Panc1 (cell line): ENCODE results near the gene ORC4. TPM values are rescaled to one million over a fixed set of nuclear protein-coding genes. Genes with fewer than 3 reads are reported as not detected.

Source experiments
- ATAC-seq: fragments of 200-7000 bp; cut with Tn5 transposase; 2 replicates; pipeline ENCODE4 v1.9.1; 2020; ENCODE audit warnings: mild to moderate bottlenecking, moderate library complexity
- BruUV-seq: library from RNA; stranded (reverse); fragments of 400-500 nt; replicated peaks from 2 replicates; lab custom pipeline; 2021; lab: Mats Ljungman, UMichigan
- CTCF ChIA-PET: fragments of 300-600 bp; sonication (Branson Sonifier 250); formaldehyde crosslinking; loops from one replicate; lab custom pipeline; 2022; ENCODE audit warnings: antibody characterized with exemption; lab: Charles Lee
- POLR2A ChIA-PET: fragments of 300-600 bp; sonication (Branson Sonifier 250); formaldehyde crosslinking; loops from one replicate; lab custom pipeline; 2022; ENCODE audit warnings: antibody characterized with exemption; lab: Charles Lee
- DNase-seq: peaks from one replicate; pipeline ENCODE4 v3.0.0-alpha.2; 2010; ENCODE audit warnings: low read depth, low spot score
- H3K27ac ChIP-seq: 2 replicates; pipeline ENCODE4 v1.5.1; 2011; ENCODE audit warnings: mild to moderate bottlenecking, low read length, inconsistent platforms
- H3K27me3 ChIP-seq: fragments of 200-500 bp; sonication (Bioruptor generic); 2 replicates; pipeline ENCODE4 v1.6.0; 2014; ENCODE audit warnings: low read length, inconsistent platforms; ENCODE audit not compliant: control insufficient read depth, insufficient read depth
- H3K36me3 ChIP-seq: fragments of 200-500 bp; sonication (Bioruptor generic); 2 replicates; pipeline ENCODE4 v1.5.1; 2014; ENCODE audit warnings: inconsistent platforms, mild to moderate bottlenecking, low read length, moderate library complexity; ENCODE audit not compliant: control insufficient read depth, insufficient read depth
- H3K4me1 ChIP-seq: 2 replicates; pipeline ENCODE4 v1.5.1; 2011; ENCODE audit warnings: inconsistent platforms, mild to moderate bottlenecking, low read length, moderate library complexity; ENCODE audit not compliant: control insufficient read depth, insufficient read depth
- H3K4me3 ChIP-seq, 2 experiments: 2 replicates each; pipeline ENCODE4 v1.5.1; 2011 to 2012; ENCODE audit warnings: low read depth in 2 of 2, low read length in 2 of 2, mild to moderate bottlenecking in 2 of 2, inconsistent platforms in 1 of 2, moderate library complexity in 1 of 2
- H3K9me3 ChIP-seq: fragments of 200-500 bp; sonication (Bioruptor generic); 2 replicates; pipeline ENCODE4 v1.5.1; 2014; ENCODE audit warnings: low read depth, mild to moderate bottlenecking, inconsistent platforms, low read length, moderate library complexity; ENCODE audit not compliant: control insufficient read depth, insufficient read depth
- CTCF ChIP-seq: fragments of 450-650 bp; IDR thresholded peaks from 2 replicates; pipeline ENCODE4 v1.5.1; 2017; ENCODE audit warnings: mild to moderate bottlenecking
- POLR2AphosphoS5 ChIP-seq: IDR thresholded peaks from 2 replicates; pipeline ENCODE4 v1.6.1; 2012; ENCODE audit warnings: mild to moderate bottlenecking, low read depth, low read length, moderate library complexity
- REST ChIP-seq, 2 experiments: IDR thresholded peaks; 2 replicates each; pipeline ENCODE4 v1.6.1; 2011 to 2012; ENCODE audit warnings: low read depth in 2 of 2, control low read depth in 1 of 2, low read length in 1 of 2, mild to moderate bottlenecking in 1 of 2, moderate library complexity in 1 of 2; ENCODE audit not compliant: insufficient read depth in 1 of 2
- SIN3A ChIP-seq: IDR thresholded peaks from 2 replicates; pipeline ENCODE4 v1.6.1; 2012; ENCODE audit warnings: low read depth, mild to moderate bottlenecking, low read length, moderate library complexity, borderline replicate concordance; ENCODE audit not compliant: insufficient read depth
- TCF7L2 ChIP-seq: IDR thresholded peaks from 2 replicates; pipeline ENCODE4 v1.6.1; 2011; ENCODE audit warnings: mild to moderate bottlenecking, low read depth, low read length, inconsistent platforms
- in situ Hi-C: cut with HindIII; loops from 2 replicates; pipeline ENCODE4 v1.10.0; 2016; ENCODE audit warnings: low sequenced_read_pairs, low pct_unique_long_range_greater_than_20kb
- intact Hi-C: fragments of 100-400 bp; cut with micrococcal nuclease; formaldehyde crosslinking; loops from one replicate; pipeline ENCODE4 v1.10.0; 2022; ENCODE audit not compliant: unreplicated experiment
- total RNA-seq: library from RNA; stranded (reverse); gene quantifications from one replicate; pipeline ENCODE4 v1.2.1, GENCODE V29; 2021; ENCODE audit not compliant: unreplicated experiment

Gene ORC4
- total RNA-seq, 1 experiment from 2014 or later, result 43.3 TPM

GRCh38 chr2:147925886-147926285 lies 94.7 kb downstream of the ORC4 start:
- intact Hi-C loops (no loop called here), in situ Hi-C loops (no loop called here)
- TF ChIP-seq CTCF (no peak), TCF7L2 (no peak), SIN3A (no peak), REST (IDR thresholded peaks at IDR 0.05; ENCODE audit: insufficient read depth in 1 of 2, low read depth in 2 of 2, low read length in 1 of 2) (no peak), POLR2AphosphoS5 (no peak)
- ChIA-PET CTCF (no interaction called here), POLR2A (no interaction called here)
- no peak overlapping the region for H3K27ac ChIP-seq
- H3K36me3 ChIP-seq, result no peaks in the 10 kb centered on the region; the same call in 1 of the 2 replicates
- no peak for ATAC-seq
- no peaks in the 10 kb centered on the region for H3K4me1 ChIP-seq
- no peaks in the 10 kb centered on the region for H3K27me3 ChIP-seq
- H3K9me3 ChIP-seq, result no peaks in the 10 kb centered on the region
- no TSS peak for BruUV-seq
- no peak overlapping the region for H3K4me3 ChIP-seq
- no peak for DNase-seq

DNA sequence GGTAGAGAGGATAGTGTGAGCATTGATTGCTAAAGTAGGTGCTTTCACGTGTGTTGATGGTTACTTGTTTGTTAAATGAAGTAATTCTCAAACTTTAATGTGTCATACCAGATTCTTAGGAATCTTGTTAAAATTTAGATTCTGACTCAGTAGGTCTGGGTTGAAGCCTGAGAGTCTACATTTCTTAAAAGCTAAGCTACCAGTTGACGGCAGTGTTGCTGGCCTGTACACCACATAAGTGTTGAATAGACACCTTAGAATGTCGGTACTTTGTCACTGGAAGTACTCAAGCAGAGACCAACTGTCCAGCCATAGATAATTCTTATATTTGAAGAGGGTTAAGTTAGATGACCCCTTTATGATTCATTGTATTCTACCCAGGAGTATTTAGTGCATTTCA lies 95.9 kb downstream of the ORC4 start:
- Histone ChIP-seq H3K36me3 (no peaks in the 10 kb centered on the region; the same call in 1 of the 2 replicates), H3K27ac (no peak overlapping the region), H3K4me3 (no peak overlapping the region), H3K9me3 (no peaks in the 10 kb centered on the region), H3K27me3 (no peaks in the 10 kb centered on the region), H3K4me1 (no peaks in the 10 kb centered on the region)
- ChIA-PET POLR2A (no interaction called here), CTCF (no interaction called here)
- no peak for DNase-seq
- no peak for ATAC-seq
- TF ChIP-seq SIN3A (no peak), CTCF (no peak), REST (IDR thresholded peaks at IDR 0.05; ENCODE audit: insufficient read depth in 1 of 2, low read depth in 2 of 2, low read length in 1 of 2) (no peak), TCF7L2 (no peak), POLR2AphosphoS5 (no peak)
- intact Hi-C loops, result no loop called here
- in situ Hi-C loops, result no loop called here
- no TSS peak for BruUV-seq
